HepG2 (cell line): Measurements from ENCODE around the gene CCDC87. TPM values are rescaled to one million over a fixed set of nuclear protein-coding genes. Genes with fewer than 3 reads are reported as not detected.

Source experiments
- GTF3A ChIP-seq: sonication (generic); formaldehyde crosslinking; conservative IDR thresholded peaks from 2 replicates; pipeline ENCODE4 v1.4.0; 2020; ENCODE audit warnings: mild to moderate bottlenecking, missing genetic modification reagents
- HMGXB3 ChIP-seq: sonication (generic); formaldehyde crosslinking; IDR thresholded peaks from 2 replicates; pipeline ENCODE4 v1.4.0; 2020; ENCODE audit warnings: missing genetic modification reagents, borderline replicate concordance
- MLLT10 ChIP-seq: sonication (generic); formaldehyde crosslinking; IDR thresholded peaks from 2 replicates; pipeline ENCODE4 v1.4.0; 2020; ENCODE audit warnings: missing genetic modification reagents
- MLX ChIP-seq: IDR thresholded peaks from 2 replicates; pipeline ENCODE4 v1.6.1; 2016
- ONECUT2 ChIP-seq: sonication (generic); formaldehyde crosslinking; IDR thresholded peaks from 2 replicates; pipeline ENCODE4 v1.4.0; 2020; ENCODE audit warnings: missing genetic modification reagents
- PITX1 ChIP-seq: sonication (generic); formaldehyde crosslinking; IDR thresholded peaks from 2 replicates; pipeline ENCODE4 v1.5.1; 2020; ENCODE audit warnings: mild to moderate bottlenecking, missing genetic modification reagents
- SP140L ChIP-seq: sonication (generic); formaldehyde crosslinking; IDR thresholded peaks from 2 replicates; pipeline ENCODE4 v1.4.0; 2020; ENCODE audit warnings: missing genetic modification reagents, borderline replicate concordance
- SRSF4 ChIP-seq: fragments of 200-400 bp; formaldehyde crosslinking; IDR thresholded peaks from one replicate; pipeline ENCODE4 v1.6.1; 2018; ENCODE audit warnings: mild to moderate bottlenecking, low read depth, low read length, moderate library complexity; ENCODE audit not compliant: poor library complexity, severe bottlenecking
- ZBTB40 ChIP-seq, 2 experiments: fragments of 450-650 bp in 1 of 2; sonication (generic) in 1 of 2; formaldehyde crosslinking in 1 of 2; IDR thresholded peaks; 2 replicates each; pipeline versions ENCODE4 v1.6.1 to v1.8.0; 2016 to 2022; ENCODE audit warnings: antibody characterized with exemption in 1 of 2, mild to moderate bottlenecking in 1 of 2, missing genetic modification reagents in 1 of 2
- ZNF160 ChIP-seq: sonication (generic); formaldehyde crosslinking; IDR thresholded peaks from 2 replicates; pipeline ENCODE4 v1.8.0; 2022; ENCODE audit warnings: mild to moderate bottlenecking, inconsistent platforms, missing genetic modification reagents
- ZNF17 ChIP-seq: sonication (generic); formaldehyde crosslinking; IDR thresholded peaks from 2 replicates; pipeline ENCODE4 v1.5.0; 2020; ENCODE audit warnings: mild to moderate bottlenecking, missing genetic modification reagents
- ZNF331 ChIP-seq: sonication (generic); formaldehyde crosslinking; IDR thresholded peaks from 2 replicates; pipeline ENCODE4 v1.4.0; 2020; ENCODE audit warnings: missing genetic modification reagents
- ZNF468 ChIP-seq: sonication (generic); formaldehyde crosslinking; IDR thresholded peaks from 2 replicates; pipeline ENCODE4 v1.8.0; 2022; ENCODE audit warnings: mild to moderate bottlenecking, moderate library complexity, missing genetic modification reagents
- ZNF615 ChIP-seq: sonication (generic); formaldehyde crosslinking; IDR thresholded peaks from 2 replicates; pipeline ENCODE4 v1.5.0; 2020; ENCODE audit warnings: mild to moderate bottlenecking, missing genetic modification reagents, borderline replicate concordance
- ZNF775 ChIP-seq: sonication (generic); formaldehyde crosslinking; IDR thresholded peaks from 2 replicates; pipeline ENCODE4 v1.4.0; 2020; ENCODE audit warnings: missing genetic modification reagents, mild to moderate bottlenecking, moderate library complexity, borderline replicate concordance
- polyA plus RNA-seq, 8 experiments: library from polyadenylated mRNA; depleted of rRNA in 3 of 8; stranded (reverse) in 7 of 8; unstranded in 1 of 8; fragments of >200 nt; fragmentation: Illumina TruSeq in 4 of 8; extraction: Trizol in 4 of 8; gene quantifications; 2 replicates each; pipeline versions ENCODE4 v1.2.1 to v1.2.3, GENCODE V29; 2011 to 2016; ENCODE audit warnings: low read depth in 4 of 8, missing spikeins in 1 of 8, mixed read lengths in 1 of 8; ENCODE audit not compliant: insufficient read depth in 1 of 8
- total RNA-seq, 5 experiments: library from RNA; depleted of rRNA; stranded (reverse); fragments of >200 nt; fragmentation: Illumina TruSeq; extraction: Trizol; gene quantifications; 2 replicates each; pipeline ENCODE4 v1.2.3, GENCODE V29; 2016; ENCODE audit warnings: low read depth in 1 of 5

CCDC87 gene
- total and polyA plus RNA-seq, 2 of the 13 experiments (the other 11 are each of a cell fraction or from before 2014, with no cell fraction given) = 0.05 to 0.42 TPM

GRCh38 chr11:66545701-66546367, 47.0 kb downstream of the CCDC87 start, which contains the start of gene ZDHHC24 (continued):
- no peak for TF ChIP-seq ZBTB40 (IDR thresholded peaks at IDR 0.05)
- peak; percentile 23; the same call in 1 of the 2 replicates for TF ChIP-seq ZBTB40 (CRISPR knock-in tag; IDR thresholded peaks at IDR 0.05)
- peak; percentile 62; the same call in 1 of the 2 replicates for TF ChIP-seq ZNF160 (CRISPR knock-in tag)
- TF ChIP-seq MLLT10 (CRISPR knock-in tag) = no peak
- no peak for TF ChIP-seq ZNF775 (CRISPR knock-in tag)
- TF ChIP-seq ZNF615 = no peak
- TF ChIP-seq SP140L = no peak
- TF ChIP-seq SRSF4 = no peak
- no peak for TF ChIP-seq GTF3A (CRISPR knock-in tag)
- TF ChIP-seq ONECUT2 (CRISPR knock-in tag) = no peak
- no peak for TF ChIP-seq ZNF468
- no peak for TF ChIP-seq MLX (CRISPR knock-in tag)
- TF ChIP-seq HMGXB3 (CRISPR knock-in tag) = no peak
- TF ChIP-seq PITX1 = 0 out of 2 replicates have a peak, but pooled peaks have one; percentile 27
- TF ChIP-seq ZNF331 = no peak
- TF ChIP-seq ZNF17 = no peak
